ENCODE measurements around the gene LRP8. TPM values are rescaled to one million over a fixed set of nuclear protein-coding genes. Genes with fewer than 3 reads are reported as not detected.

The LRP8 gene
- polyA plus RNA-seq, 1 of the 3 experiments (the other 2 are of a cell fraction), result 19.9 TPM

GRCh38 chr1:53320646-53321045, 7.2 kb downstream of the LRP8 start:
- Histone ChIP-seq H3K9me2 (no peaks in the 10 kb centered on the region), H3K36me3 (replicated peaks in 1 of 2; ENCODE audit: control insufficient read depth in 1 of 2, insufficient read depth in 2 of 2, low read length in 1 of 2) (peaks cover 5 to 10% of the 10 kb centered on the region in 2 experiments), H3K4me3 (ENCODE audit: low read depth in 2 of 2, low read length in 1 of 2) (no peak overlapping the region), H2AFZ (ENCODE audit: low read depth) (no peak overlapping the region), H3K9me3 (no peaks in the 10 kb centered on the region), H3K9ac (no peak overlapping the region), H3K4me1 (ENCODE audit: control insufficient read depth in 1 of 2, insufficient read depth in 2 of 2, low read depth in 1 of 2, low read length in 1 of 2) (peaks cover 0 to 64% of the 10 kb centered on the region in 2 experiments; a peak in 2 of 4 replicates), H3K79me2 (ENCODE audit: insufficient read depth) (peaks cover 6% of the 10 kb centered on the region; the same call in 1 of the 2 replicates), H3K4me2 (no peak overlapping the region), H4K20me1 (ENCODE audit: insufficient read depth) (no peaks in the 10 kb centered on the region), H3F3A (replicated peaks; ENCODE audit: insufficient read depth) (no peaks in the 10 kb centered on the region), H3K27ac (ENCODE audit: low read depth in 2 of 2, low read length in 1 of 2) (no peak overlapping the region; a peak in 1 of 4 replicates), H3K27me3 (ENCODE audit: insufficient read depth) (no peaks in the 10 kb centered on the region)
- WGBS (ENCODE audit: low lambda C conversion rate), result 94% methylated on average over 6 of the region's 7 CpGs
- TF ChIP-seq FOXM1 (IDR thresholded peaks at IDR 0.05; ENCODE audit: low read depth) (no peak), CHD2 (IDR thresholded peaks at IDR 0.05; ENCODE audit: low read length, partially characterized antibody) (no peak), EZH2phosphoT487 (IDR thresholded peaks at IDR 0.05; ENCODE audit: borderline replicate concordance, low read depth) (no peak), USF1 (IDR thresholded peaks at IDR 0.05; ENCODE audit: borderline replicate concordance, low read depth) (no peak)
- POLR2A ChIA-PET, result no interaction called here
- DNase-seq, result no peak
- CTCF ChIA-PET, result interaction anchor here (1.0 to 2.9 kb wide), 3 partner anchors 26 to 72 kb away, joined by 3 to 17 read pairs (median 4); no protein-coding TSS in a partner anchor

GRCh38 chr1:53319296-53320101, 8.4 kb downstream of the LRP8 start:
- no peaks in the 10 kb centered on the region for H3K9me2 ChIP-seq
- H3K4me3 ChIP-seq (ENCODE audit: low read depth in 2 of 2, low read length in 1 of 2), result no peak overlapping the region
- no peak overlapping the region for H2AFZ ChIP-seq (ENCODE audit: low read depth)
- H3F3A ChIP-seq (replicated peaks; ENCODE audit: insufficient read depth), result no peaks in the 10 kb centered on the region
- 93% methylated on average over 14 of the region's 20 CpGs for WGBS (ENCODE audit: low lambda C conversion rate)
- H3K36me3 ChIP-seq (replicated peaks in 1 of 2; ENCODE audit: control insufficient read depth in 1 of 2, insufficient read depth in 2 of 2, low read length in 1 of 2), result peaks cover 5 to 7% of the 10 kb centered on the region in 2 experiments
- no peak overlapping the region for H3K4me2 ChIP-seq
- H3K9me3 ChIP-seq, result no peaks in the 10 kb centered on the region
- peak overlapping the region in 1 of 2 experiments; percentile 100; a peak in 2 of 4 replicates for H3K27ac ChIP-seq (ENCODE audit: low read depth in 2 of 2, low read length in 1 of 2)
- DNase-seq, result no peak
- ChIA-PET POLR2A (no interaction called here), CTCF (interaction anchor here (1.3 to 2.9 kb wide), 3 partner anchors 25 to 73 kb away, joined by 3 to 17 read pairs (median 6); no protein-coding TSS in a partner anchor)
- no peaks in the 10 kb centered on the region for H3K27me3 ChIP-seq (ENCODE audit: insufficient read depth)
- peaks cover 0 to 71% of the 10 kb centered on the region in 2 experiments; a peak in 2 of 4 replicates for H3K4me1 ChIP-seq (ENCODE audit: control insufficient read depth in 1 of 2, insufficient read depth in 2 of 2, low read depth in 1 of 2, low read length in 1 of 2)
- TF ChIP-seq FOSL2 (IDR thresholded peaks at IDR 0.05; ENCODE audit: borderline replicate concordance, low read depth) (no peak), RCOR1 (IDR thresholded peaks at IDR 0.05; ENCODE audit: low read length) (no peak), ELF1 (IDR thresholded peaks at IDR 0.05) (no peak), CHD2 (IDR thresholded peaks at IDR 0.05; ENCODE audit: low read length, partially characterized antibody) (no peak), MAX (IDR thresholded peaks at IDR 0.05; ENCODE audit: low read depth) (no peak), FOXJ3 (CRISPR knock-in tag; IDR thresholded peaks at IDR 0.05) (no peak), SMC3 (IDR thresholded peaks at IDR 0.05; ENCODE audit: low read depth, low read length) (no peak), RFX5 (IDR thresholded peaks at IDR 0.05; ENCODE audit: low read length) (no peak), EP300 (IDR thresholded peaks at IDR 0.05; ENCODE audit: borderline replicate concordance in 1 of 2, low read depth in 1 of 2, low read length in 1 of 2) (no peak), TAF1 (IDR thresholded peaks at IDR 0.05; ENCODE audit: borderline replicate concordance, low read depth, low read length) (no peak)
- no peaks in the 10 kb centered on the region for H4K20me1 ChIP-seq (ENCODE audit: insufficient read depth)
- H3K9ac ChIP-seq, result no peak overlapping the region
- no peaks in the 10 kb centered on the region for H3K79me2 ChIP-seq (ENCODE audit: insufficient read depth)

Measured in SK-N-SH (cell line).